ENCODE data around the gene PC.

The PC gene

DNA sequence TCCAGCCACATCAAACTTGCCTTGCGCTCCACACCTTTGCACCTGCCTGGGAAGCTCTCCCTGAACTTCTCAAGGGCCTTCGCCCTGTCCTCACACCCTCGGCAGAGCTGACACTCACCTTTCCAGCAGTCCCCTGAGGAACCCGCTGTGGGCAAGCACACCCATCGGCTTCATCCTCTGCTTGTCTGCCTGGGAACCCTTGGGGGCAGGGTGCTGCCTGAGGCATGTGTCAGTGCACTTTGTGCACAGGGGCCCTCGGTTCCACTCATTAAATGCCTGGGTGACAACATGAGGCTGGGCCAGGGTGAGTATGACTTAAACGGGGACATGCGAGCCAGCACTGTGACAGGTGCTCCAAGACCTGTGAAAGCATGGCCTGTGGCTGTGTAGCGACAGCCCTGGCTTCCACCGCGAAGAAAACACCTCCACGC, 103.9 kb downstream of the PC start:
- CTCF ChIA-PET, result interaction anchor here (2.5 kb wide), 1 partner anchor 11 kb away, joined by 8 read pairs; the partner anchor contains the start of gene RCE1
- Mint-ChIP-seq H3K27ac (peak overlapping the region; percentile 20), H3K36me3 (no peaks in the 10 kb centered on the region)

DNA sequence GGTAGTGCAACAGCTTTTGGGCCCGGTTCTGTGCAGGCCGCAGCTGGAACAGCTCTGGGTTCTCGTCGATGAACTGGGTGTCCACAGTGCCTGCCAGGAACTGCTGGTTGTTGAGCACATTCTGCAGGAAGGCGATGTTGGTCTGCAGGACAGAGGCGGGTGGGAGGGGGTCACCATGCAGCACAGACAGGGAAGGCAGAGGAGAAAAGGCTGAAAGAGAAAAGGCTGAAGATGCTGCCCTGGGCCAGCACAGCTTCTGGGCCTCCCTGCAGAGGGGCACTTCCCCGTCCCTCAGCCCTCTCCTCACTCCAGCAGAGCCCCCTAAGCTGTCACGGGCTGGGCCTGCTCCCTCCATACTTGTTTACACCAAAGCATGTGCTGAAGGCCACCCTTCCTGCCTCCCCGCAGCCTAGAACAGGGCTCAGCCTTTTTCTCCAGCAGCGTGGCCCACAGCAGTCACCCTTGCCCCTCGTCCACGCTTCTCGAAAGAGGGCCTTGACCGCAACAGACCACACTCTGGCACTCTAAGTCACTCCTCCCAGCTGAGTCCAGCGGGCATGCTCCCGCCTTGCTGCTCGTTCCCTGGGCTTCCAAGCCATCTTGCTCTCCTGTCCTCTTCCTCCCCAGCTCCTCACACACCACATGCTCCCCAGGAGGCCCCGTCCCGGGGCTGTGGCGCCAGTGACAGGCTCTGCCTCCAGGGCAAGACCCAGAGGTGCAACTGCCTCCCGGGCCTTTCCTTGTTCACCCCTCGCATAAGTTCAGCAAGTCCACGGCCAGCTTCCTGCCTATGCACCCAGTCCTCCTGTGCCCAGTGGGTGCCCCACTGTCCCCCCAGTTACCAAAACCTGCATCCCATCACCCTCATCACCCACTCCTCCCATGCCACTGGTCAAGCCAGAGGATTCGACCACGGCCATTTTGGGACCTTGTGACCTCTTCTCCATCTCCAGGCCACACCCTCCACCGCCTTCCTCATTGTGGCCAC, 104.6 kb downstream of the PC start:
- no peak for DNase-seq

More for the DNA sequence above, 103.9 kb downstream of the PC start:
- peaks cover 37% of the 10 kb centered on the region for H3K4me1 Mint-ChIP-seq
- DNase-seq, result no peak
- peak overlapping the region; percentile 15 for H3K4me3 Mint-ChIP-seq
- H3K27me3 Mint-ChIP-seq, result peaks cover 3% of the 10 kb centered on the region
- no peaks in the 10 kb centered on the region for H3K9me3 Mint-ChIP-seq

DNA sequence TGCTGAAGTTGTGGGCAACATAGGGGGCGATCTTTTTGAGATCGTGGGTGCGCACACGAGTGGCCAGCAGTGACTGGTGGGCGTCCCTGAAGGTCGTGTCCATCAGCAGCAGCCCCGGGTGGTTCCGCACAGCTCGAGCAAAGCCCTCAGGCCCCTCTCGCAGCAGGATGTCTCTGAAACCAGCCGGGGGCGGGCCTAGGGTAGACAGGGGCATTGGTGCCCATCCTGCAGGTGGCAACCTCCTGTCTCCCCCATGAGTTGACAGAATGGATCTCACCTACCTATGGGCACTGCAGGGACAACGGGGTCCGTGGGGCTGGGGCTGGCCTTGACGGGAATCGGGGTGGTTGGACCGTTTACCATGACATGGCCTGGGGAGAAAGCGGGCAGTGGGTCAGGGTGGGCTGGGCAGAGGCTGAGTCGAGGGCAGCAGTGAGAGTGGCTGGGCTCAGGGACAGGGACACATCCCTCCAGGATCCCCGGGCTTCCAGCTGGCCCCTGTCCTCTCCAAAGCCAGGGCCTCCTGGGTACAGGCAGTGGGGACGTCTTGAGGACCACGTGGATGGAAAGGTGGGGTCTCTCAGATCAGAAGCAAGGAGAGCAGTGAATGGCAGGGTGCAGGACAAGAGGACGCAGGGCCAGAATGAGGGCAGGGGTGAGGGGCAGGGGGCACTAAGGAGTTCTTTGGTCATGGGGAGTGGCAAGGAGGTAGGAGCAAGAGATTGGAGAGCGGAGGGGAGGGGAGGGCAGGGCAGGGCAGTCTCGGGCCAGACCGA, 105.5 kb downstream of the PC start:
- Mint-ChIP-seq H3K9me3 (no peaks in the 10 kb centered on the region), H3K4me1 (peaks cover 37% of the 10 kb centered on the region), H3K4me3 (no peak overlapping the region), H3K36me3 (no peaks in the 10 kb centered on the region), H3K27ac (peak overlapping the region; percentile 14), H3K27me3 (peaks cover 3% of the 10 kb centered on the region)
- CTCF ChIA-PET, result interaction anchor here (1.0 to 1.1 kb wide), 3 partner anchors 9 to 14 kb away, joined by 3 to 4 read pairs (median 3); partner anchors contain the start of gene RCE1
- DNase-seq, result no peak

More for the DNA sequence above, 104.6 kb downstream of the PC start:
- CTCF ChIA-PET, result interaction anchor here (1.1 to 2.5 kb wide), 2 partner anchors 10 to 13 kb away, joined by 3 to 8 read pairs; partner anchors contain the start of gene RCE1
- Mint-ChIP-seq H3K27ac (peak overlapping the region; percentile 73), H3K4me1 (peaks cover 37% of the 10 kb centered on the region), H3K36me3 (no peaks in the 10 kb centered on the region), H3K9me3 (no peaks in the 10 kb centered on the region), H3K4me3 (no peak overlapping the region), H3K27me3 (peaks cover 3% of the 10 kb centered on the region)

GRCh38 chr11:66851698-66852465, 106.3 kb downstream of the PC start:
- Mint-ChIP-seq H3K4me1 (peaks cover 37% of the 10 kb centered on the region), H3K36me3 (no peaks in the 10 kb centered on the region), H3K4me3 (no peak overlapping the region), H3K9me3 (no peaks in the 10 kb centered on the region), H3K27ac (no peak overlapping the region), H3K27me3 (peaks cover 3% of the 10 kb centered on the region)
- CTCF ChIA-PET, result interaction anchor here (1.0 to 1.1 kb wide), 4 partner anchors 9 to 32 kb away, joined by 3 to 4 read pairs (median 3); partner anchors contain the start of gene RCE1
- peak; percentile 52 for DNase-seq

- H3K4me1 Mint-ChIP-seq, result peaks cover 37% of the 10 kb centered on the region
- CTCF ChIA-PET, result interaction anchor here (1.0 to 1.1 kb wide), 3 partner anchors 8 to 32 kb away, joined by 3 to 4 read pairs (median 3); partner anchors contain the start of gene RCE1
- H3K27ac Mint-ChIP-seq, result no peak overlapping the region
- H3K9me3 Mint-ChIP-seq, result no peaks in the 10 kb centered on the region
- H3K36me3 Mint-ChIP-seq, result no peaks in the 10 kb centered on the region
- no peak for DNase-seq
- H3K4me3 Mint-ChIP-seq, result no peak overlapping the region
- peaks cover 3% of the 10 kb centered on the region for H3K27me3 Mint-ChIP-seq
Observed at GRCh38 chr11:66851239-66851596, 107.0 kb downstream of the PC start.

- CTCF ChIA-PET, result interaction anchor here (1.1 kb wide), 1 partner anchor 33 kb away, joined by 3 read pairs; no protein-coding TSS in a partner anchor
- Mint-ChIP-seq H3K36me3 (peaks cover 2% of the 10 kb centered on the region), H3K9me3 (no peaks in the 10 kb centered on the region), H3K27ac (no peak overlapping the region), H3K4me1 (peaks cover 35% of the 10 kb centered on the region), H3K4me3 (no peak overlapping the region), H3K27me3 (peaks cover 3% of the 10 kb centered on the region)
- DNase-seq, result no peak
Observed at GRCh38 chr11:66850588-66851238, 107.5 kb downstream of the PC start.

DNA sequence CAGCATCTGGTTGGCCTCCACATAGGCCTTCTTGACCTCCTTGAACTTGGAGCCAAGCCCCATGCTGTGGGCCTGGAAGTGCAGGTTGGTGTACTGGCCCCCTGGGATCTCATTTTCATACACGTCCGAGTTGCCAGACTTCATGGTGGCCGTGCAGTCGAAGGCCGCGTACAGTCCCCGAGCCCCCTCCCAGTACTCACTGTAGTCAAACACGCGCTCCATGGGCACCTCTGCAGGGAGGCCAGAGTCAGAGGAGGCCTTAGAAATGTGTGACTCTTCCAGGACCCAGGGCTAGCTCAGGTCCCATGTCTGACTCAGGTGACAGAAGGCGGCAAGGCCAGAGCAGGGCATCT, 108.0 kb downstream of the PC start:
- H3K36me3 Mint-ChIP-seq, result peaks cover 2% of the 10 kb centered on the region
- no peak for DNase-seq

GRCh38 chr11:66849501-66850234, 108.5 kb downstream of the PC start:
- H3K4me1 Mint-ChIP-seq, result peaks cover 35% of the 10 kb centered on the region
- CTCF ChIA-PET, result no interaction called here
- H3K4me3 Mint-ChIP-seq, result no peak overlapping the region
- peaks cover 3% of the 10 kb centered on the region for H3K27me3 Mint-ChIP-seq
- no peak for DNase-seq
- no peaks in the 10 kb centered on the region for H3K9me3 Mint-ChIP-seq
- H3K36me3 Mint-ChIP-seq, result peaks cover 2% of the 10 kb centered on the region
- no peak overlapping the region for H3K27ac Mint-ChIP-seq

More for the DNA sequence above, 108.0 kb downstream of the PC start:
- CTCF ChIA-PET, result no interaction called here
- no peaks in the 10 kb centered on the region for H3K9me3 Mint-ChIP-seq
- H3K27ac Mint-ChIP-seq, result no peak overlapping the region
- no peak overlapping the region for H3K4me3 Mint-ChIP-seq
- peaks cover 3% of the 10 kb centered on the region for H3K27me3 Mint-ChIP-seq
- H3K4me1 Mint-ChIP-seq, result peaks cover 32% of the 10 kb centered on the region

DNA sequence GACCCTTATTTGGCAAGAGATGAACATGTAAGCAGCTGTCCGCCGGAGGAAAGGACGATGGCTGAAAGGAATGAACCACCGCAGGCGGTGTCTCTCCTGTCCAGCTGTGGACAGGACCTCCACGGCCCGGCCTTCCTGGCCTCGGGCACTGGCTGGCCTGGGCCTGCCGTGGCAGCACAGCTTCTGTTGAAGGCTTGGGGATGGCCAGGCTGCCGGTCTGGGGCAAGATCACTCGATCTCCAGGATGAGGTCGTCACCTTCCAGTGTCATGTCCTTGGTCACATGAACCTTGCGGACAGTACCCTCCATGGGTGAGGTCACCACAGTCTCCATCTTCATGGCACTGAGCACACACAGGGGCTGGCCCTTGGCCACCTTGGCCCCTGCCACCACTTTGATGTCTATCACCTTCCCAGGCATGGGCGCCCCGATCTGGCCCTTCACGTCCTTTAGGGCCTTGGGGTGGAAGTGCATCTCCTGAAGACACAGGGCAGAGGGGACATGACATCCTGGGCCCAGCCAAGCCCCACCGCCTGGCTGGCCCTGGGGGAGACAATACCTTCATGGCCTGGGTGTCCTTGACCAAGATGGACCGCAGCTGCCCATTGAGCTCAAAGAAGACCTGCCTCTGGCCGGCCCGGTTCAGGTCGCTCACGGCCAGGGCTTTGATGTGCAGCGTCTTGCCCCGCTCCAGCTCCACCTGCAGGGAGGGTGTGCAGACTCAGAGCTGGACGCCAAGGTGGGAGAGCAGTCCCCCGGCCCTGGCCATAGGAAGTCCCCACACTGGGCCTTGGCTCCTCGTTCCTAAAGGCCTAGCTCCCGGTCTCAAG, 109.3 kb downstream of the PC start:
- CTCF ChIA-PET, result no interaction called here

DNA sequence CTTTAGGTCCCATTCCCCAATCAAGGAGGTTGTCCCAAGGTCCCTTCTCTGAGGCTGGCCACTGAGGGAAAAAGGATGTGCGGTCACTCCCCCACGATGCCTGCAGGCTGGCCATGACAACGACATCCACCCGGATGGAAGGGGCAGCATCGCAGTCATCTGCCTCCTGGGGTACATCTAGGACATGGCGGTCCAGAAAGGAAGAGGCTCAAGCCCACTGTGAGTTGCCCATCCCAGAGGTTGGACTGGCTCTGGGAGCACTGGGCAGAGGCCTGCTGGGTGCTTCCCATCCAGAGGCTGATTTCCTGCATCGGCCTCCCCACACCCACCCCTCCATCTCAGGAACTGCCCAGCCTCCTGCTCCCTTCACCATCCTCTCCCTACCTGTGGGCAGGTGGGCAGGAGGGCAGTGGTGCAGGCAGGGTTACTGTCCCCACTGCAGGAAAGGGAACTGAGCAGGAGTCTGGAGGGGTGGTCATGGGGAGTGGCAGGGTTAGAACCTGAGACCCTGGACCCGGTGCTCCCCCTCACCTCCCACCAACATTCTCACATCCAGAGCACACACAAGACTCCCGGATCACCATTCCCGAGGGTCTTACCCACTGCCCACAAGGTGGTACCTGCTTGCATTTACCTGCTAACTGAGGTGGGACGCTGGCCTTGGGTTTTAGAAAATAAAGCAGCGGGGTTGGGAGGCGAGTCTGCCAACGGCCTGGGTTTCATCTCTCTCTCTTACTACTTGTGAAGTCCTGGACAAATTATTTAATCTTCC, 110.5 kb downstream of the PC start:
- no peak overlapping the region for H3K27ac Mint-ChIP-seq
- no peak for DNase-seq
- CTCF ChIA-PET, result no interaction called here
- no peak overlapping the region for H3K4me3 Mint-ChIP-seq
- no peaks in the 10 kb centered on the region for H3K27me3 Mint-ChIP-seq
- H3K4me1 Mint-ChIP-seq, result peaks cover 33% of the 10 kb centered on the region
- H3K9me3 Mint-ChIP-seq, result no peaks in the 10 kb centered on the region
- H3K36me3 Mint-ChIP-seq, result peaks cover 3% of the 10 kb centered on the region

More for the DNA sequence above, 109.3 kb downstream of the PC start:
- DNase-seq, result no peak
- H3K9me3 Mint-ChIP-seq, result no peaks in the 10 kb centered on the region
- peaks cover 33% of the 10 kb centered on the region for H3K4me1 Mint-ChIP-seq
- no peaks in the 10 kb centered on the region for H3K27me3 Mint-ChIP-seq
- H3K36me3 Mint-ChIP-seq, result peaks cover 3% of the 10 kb centered on the region
- no peak overlapping the region for H3K4me3 Mint-ChIP-seq
- H3K27ac Mint-ChIP-seq, result no peak overlapping the region

GRCh38 chr11:66846671-66847091, 111.5 kb downstream of the PC start:
- DNase-seq, result no peak
- Mint-ChIP-seq H3K4me1 (peaks cover 34% of the 10 kb centered on the region), H3K27ac (no peak overlapping the region), H3K4me3 (no peak overlapping the region), H3K27me3 (no peaks in the 10 kb centered on the region), H3K9me3 (no peaks in the 10 kb centered on the region), H3K36me3 (peaks cover 3% of the 10 kb centered on the region)
- CTCF ChIA-PET, result no interaction called here

DNA sequence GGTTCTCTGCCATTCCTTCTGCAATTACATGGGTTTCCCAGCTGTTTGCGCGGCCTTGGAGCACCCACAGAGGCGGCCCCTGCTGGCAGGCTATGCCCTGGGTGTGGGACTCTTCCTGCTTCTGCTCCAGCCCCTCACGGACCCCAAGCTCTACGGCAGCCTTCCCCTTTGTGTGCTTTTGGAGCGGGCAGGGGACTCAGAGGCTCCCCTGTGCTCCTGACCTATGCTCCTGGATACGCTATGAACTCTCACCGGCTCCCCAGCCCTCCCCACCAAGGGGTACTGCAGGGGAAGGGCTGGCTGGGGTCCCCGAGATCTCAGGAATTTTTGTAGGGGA, 112.3 kb downstream of the PC start:
- H3K27ac Mint-ChIP-seq, result peak overlapping the region; percentile 56
- H3K36me3 Mint-ChIP-seq, result peaks cover 8% of the 10 kb centered on the region
- no peak overlapping the region for H3K4me3 Mint-ChIP-seq
- no peaks in the 10 kb centered on the region for H3K9me3 Mint-ChIP-seq
- DNase-seq, result no peak
- H3K27me3 Mint-ChIP-seq, result no peaks in the 10 kb centered on the region
- CTCF ChIA-PET, result no interaction called here
- H3K4me1 Mint-ChIP-seq, result peaks cover 35% of the 10 kb centered on the region
